ENCODE results near the gene CLNK.

The CLNK gene

DNA sequence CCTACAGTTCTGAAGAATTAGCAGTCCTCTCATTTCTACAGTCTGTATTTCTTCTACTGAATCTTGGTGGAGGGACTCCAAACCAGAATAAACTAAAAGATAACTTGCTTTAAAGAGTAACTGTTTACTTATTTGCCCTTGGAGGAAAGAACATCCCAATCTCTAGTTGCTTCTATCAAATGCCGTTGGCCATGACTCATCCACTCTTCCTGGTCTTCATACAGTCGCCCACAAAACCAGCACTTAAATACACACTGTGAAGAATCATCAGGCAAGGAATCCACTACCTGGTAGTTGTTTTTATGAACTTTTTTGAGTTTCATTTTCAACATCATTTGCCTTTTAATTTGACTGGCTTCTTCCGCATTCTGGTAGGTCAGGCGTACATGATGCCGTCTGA is 241.6 kb downstream of the CLNK start:
- no peak for DNase-seq

DNA sequence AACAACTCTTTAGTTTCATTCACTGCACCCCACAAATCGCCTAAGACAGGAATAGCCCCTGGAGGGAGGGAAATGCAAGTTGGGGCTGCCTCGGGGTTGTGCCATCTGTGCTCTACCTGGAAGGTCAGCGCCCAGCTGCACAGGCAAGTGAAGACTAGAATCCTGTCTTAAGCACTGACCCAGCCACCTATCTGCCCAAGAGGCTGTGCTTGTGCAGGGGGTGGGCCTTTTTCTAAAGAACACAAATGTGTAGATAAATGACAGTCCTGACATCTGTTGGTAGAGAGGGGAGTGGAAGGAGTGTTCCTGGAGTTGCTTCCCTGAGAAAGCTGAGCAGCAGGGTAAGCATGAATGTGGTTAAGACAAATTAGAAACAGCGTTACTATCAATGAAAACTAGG is 243.1 kb downstream of the CLNK start:
- in situ Hi-C loops (cut with MboI; ENCODE audit: low pct_unique_long_range_greater_than_20kb, low sequenced_read_pairs) = no loop called here
- no peak for DNase-seq

More for the DNA sequence above, 241.6 kb downstream of the CLNK start:
- in situ Hi-C loops (cut with MboI; ENCODE audit: low pct_unique_long_range_greater_than_20kb, low sequenced_read_pairs) = no loop called here

- in situ Hi-C loops (cut with MboI; ENCODE audit: low pct_unique_long_range_greater_than_20kb, low sequenced_read_pairs) = no loop called here
- DNase-seq = no peak
These were observed 245.6 kb downstream of the CLNK start for GRCh38 chr4:10438924-10439323.

DNA sequence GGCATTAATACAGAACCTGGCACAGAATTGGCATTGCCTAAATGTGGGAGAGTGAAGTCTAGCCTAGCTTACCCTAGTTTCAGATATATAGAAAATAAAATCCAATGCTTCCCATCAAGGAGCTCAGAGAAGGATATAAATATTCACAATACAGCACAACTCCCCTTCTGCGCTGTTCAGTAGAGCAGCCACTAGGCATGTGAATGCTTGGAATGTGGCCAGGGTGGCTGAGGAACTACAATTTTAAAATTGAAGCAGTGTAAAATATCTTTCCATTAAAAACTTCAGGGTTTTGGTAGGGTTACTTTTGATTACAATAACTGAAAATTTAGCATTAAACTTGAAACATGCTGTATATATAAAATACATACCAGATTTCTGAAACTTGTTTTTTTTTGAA is 246.8 kb downstream of the CLNK start:
- in situ Hi-C loops (cut with MboI; ENCODE audit: low pct_unique_long_range_greater_than_20kb, low sequenced_read_pairs) = no loop called here

More for the DNA sequence above, 246.8 kb downstream of the CLNK start:
- no peak for DNase-seq
